GM12864 (cell line): ENCODE data around the gene P2RY2.
"Not testable (repeated sequence)": the region's sequence is repeated elsewhere in the genome, so short reads cannot be mapped to it uniquely, and the experiment has no call there.

Experiments
- DNase-seq: peaks from one replicate; pipeline ENCODE4 v3.0.0-alpha.2; 2011; ENCODE audit warnings: low read depth
- H3K4me3 ChIP-seq: 2 replicates; pipeline ENCODE4 v1.5.1; 2011; ENCODE audit warnings: mild to moderate bottlenecking, low read depth, low read length, control low read depth
- TF ChIP-seq, protein P1 (sequence below): IDR thresholded peaks from 2 replicates; pipeline ENCODE4 v1.5.1; 2011; ENCODE audit warnings: low read depth, mild to moderate bottlenecking, moderate library complexity, low read length, control low read depth, inconsistent platforms; ENCODE audit errors: missing control alignments

Gene P2RY2

DNA sequence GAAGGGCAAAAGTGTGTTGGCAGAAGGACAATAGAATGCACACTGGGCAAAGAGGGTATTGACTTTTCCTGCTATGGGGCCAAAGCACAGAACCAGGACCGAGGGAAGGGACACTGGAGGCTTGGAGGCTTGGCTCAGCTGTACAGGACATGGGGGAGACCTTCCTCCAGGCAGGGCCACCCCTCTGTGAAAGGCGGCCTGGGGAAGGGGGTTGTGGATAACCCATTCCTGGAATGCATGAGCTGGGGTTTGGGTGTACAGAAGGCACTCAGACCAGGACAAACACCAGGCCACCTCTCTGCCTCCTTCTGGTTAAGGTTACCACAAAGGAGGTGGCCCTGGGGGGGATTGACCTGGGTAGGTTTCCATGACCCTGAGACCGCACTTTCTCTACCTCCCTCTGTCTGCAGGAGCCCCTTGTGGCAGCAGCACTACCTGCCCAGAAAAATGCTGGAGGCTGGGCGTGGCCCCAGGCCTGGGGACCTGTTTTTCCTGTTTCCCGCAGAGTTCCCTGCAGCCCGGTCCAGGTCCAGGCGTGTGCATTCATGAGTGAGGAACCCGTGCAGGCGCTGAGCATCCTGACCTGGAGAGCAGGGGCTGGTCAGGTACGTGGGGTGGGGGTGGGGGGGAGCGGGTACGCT, 9.6 kb downstream of the P2RY2 start:
- H3K4me3 ChIP-seq = no peak overlapping the region
- DNase-seq = no peak
- TF ChIP-seq, protein P1, sequence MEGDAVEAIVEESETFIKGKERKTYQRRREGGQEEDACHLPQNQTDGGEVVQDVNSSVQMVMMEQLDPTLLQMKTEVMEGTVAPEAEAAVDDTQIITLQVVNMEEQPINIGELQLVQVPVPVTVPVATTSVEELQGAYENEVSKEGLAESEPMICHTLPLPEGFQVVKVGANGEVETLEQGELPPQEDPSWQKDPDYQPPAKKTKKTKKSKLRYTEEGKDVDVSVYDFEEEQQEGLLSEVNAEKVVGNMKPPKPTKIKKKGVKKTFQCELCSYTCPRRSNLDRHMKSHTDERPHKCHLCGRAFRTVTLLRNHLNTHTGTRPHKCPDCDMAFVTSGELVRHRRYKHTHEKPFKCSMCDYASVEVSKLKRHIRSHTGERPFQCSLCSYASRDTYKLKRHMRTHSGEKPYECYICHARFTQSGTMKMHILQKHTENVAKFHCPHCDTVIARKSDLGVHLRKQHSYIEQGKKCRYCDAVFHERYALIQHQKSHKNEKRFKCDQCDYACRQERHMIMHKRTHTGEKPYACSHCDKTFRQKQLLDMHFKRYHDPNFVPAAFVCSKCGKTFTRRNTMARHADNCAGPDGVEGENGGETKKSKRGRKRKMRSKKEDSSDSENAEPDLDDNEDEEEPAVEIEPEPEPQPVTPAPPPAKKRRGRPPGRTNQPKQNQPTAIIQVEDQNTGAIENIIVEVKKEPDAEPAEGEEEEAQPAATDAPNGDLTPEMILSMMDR = no peak

DNA sequence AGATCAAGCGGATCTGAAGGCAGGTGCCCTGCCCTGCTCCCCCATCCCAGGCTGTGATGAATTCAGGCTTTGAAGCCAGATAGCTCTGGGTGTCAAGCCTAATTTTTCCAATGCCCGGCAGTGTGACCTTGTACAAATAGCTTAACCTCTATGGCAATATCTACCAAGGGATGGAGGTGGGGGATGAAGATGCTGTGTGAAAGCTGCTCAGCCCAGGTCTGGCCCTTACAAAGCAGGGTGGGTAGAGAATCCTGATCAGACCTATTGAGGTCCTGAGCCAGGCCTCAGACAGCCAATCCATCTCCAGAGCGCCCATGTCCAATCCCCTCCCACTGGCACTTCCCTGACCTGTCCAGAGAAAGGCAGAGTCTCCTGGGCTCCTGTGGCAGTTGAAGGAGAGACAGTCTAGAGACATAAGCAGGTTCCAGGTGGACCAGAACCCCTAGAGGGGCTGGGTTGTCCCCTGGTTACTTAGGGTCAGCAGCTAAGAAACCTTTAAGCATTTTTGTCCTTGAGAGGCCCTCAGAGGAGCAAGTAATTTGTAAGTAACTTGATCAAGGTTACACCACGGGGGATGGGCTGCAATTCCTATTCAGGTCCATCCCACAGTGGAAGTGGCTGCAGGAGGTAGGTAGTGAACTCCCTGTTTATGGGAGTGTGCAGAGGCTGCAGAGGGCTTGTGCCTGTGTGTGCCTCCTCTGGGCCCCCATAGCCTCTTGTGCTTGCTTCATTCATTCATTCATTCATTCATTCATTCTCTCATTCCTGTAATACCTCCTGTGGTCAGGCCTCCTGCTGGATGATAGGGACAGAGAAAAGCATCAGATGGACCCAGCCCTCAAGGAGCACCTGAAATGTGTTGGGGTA, 10.4 kb downstream of the P2RY2 start:
- TF ChIP-seq, protein P1 = no peak
- no peak overlapping the region for H3K4me3 ChIP-seq
- DNase-seq = no peak

DNA sequence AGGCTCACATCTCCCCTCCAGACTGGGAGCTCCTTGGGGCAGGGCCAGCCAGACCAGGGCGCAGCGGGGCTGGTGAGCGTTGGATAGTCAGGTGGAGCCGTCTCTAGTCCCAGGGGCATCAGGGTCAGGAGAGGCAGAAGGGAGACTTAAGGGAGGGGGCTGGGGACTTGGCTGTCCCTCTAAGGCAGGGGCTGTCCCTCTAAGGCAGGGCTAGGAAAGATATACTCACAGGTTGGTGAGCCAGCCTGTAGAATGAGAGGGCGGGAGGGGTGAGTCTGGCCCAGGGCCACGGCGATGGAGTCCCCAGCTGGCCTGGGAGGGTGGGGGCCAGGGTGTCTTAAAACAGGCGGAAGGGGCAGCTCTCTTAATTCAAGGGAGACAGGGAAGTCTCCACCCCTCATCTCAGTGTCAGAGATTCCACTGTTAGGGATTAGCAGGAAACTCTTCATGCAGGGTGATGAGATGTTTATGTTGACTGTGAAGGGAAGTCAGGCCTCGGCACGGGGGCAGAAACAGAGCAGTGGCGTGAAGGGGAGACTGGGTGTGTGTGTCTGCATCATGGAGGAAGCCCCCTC, 11.3 kb downstream of the P2RY2 start:
- TF ChIP-seq, protein P1 = no peak
- no peak overlapping the region for H3K4me3 ChIP-seq

DNA sequence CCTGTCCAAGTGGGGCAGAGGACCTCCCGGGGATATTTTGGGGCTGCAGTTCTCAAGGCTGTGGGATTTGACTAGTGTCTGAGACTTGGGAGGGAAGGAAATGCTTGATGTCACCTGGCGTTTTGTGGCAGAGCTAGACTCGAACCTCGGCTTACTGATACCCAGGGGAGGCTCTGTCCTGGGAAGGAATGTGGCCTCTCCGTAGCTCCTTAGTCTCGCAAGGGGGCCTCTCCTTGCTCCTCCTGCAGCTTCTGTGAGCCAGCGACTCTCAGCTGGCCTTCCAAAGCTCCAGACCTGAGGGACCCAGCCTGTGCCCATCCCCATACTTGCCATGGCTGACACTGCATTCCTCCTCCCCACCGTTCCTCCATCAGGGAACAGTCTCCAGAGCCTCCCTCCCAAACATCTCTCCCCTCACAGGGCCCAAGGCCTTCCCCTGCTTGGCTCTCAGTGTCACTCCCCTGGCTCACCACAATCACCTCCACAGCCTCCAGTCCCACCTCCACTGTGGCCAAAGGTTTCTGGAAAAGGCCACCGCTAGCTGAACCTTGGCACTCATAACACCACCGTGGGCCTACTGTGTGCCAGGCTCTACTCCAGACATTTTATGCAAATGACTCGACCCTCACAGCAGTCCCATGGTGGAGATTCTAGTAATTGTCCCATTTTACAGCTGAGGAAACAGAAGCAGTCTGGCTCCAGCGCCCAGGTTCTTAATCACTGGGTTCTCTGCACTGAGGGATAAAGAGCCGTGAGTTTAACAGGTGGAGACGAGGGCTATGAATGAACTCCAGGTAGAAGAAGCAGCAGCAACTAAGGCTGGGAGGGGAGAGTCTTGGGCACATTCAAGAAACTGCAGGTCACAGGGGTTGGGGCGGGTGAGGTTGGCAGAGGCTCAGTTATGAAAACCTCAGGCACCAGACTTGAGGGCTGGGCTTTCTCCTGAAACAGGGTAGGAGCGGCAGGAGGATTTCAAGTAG, 12.1 kb downstream of the P2RY2 start:
- TF ChIP-seq, protein P1 = no peak
- no peak for DNase-seq
- H3K4me3 ChIP-seq = no peak overlapping the region

More for the DNA sequence above, 11.3 kb downstream of the P2RY2 start:
- no peak for DNase-seq

DNA sequence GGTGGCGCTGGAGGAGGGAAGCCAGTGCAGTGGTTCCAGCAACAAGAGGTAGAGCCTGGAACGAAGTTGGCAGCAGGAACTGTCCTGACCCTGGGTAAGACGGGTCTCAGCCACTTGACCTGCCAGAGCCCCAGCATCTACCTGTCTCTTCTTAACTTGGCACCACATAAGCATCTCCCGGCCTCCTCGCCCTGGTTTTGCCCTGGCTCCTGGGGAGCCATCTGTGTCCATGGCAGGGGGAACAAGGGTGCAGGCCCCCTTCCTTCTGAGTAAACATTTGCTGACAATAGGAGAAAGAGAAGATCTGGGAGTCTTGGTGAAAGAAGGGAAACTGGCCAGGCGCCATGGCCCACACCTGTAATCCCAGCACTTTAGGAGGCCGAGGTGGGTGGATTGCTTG, 12.8 kb downstream of the P2RY2 start:
- H3K4me3 ChIP-seq = no peak overlapping the region
- TF ChIP-seq, protein P1 = no peak
- no peak for DNase-seq

DNA sequence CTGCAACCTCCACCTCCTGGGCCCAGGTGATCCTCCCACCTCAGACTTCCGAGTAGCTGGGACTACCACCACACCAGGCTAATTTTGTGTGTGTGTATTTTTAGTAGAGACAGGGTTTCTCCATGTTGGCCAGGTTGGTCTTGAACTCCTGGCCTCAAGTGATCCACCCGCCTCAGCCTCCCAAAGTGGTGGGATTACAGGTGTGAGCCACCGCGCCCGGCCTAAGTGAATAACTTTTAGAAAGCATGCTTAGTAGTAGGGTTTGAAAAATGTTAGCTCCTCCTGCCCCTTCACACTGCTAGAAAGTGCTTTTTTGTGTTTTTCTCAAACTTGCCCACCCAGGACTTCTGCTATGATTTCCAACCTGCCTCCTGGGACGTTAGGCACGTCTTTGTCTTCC, 14.4 kb downstream of the P2RY2 start:
- not testable (repeated sequence) for H3K4me3 ChIP-seq, DNase-seq
